Sigmoid colon (tissue), 7 donors: ENCODE results near the gene ARHGAP28. TPM values are rescaled to one million over a fixed set of nuclear protein-coding genes. Genes with fewer than 3 reads are reported as not detected.

Source experiments
- DNase-seq: peaks from one replicate; pipeline ENCODE4 v3.0.0-alpha.2; 2019
- H3K27ac ChIP-seq, 4 donors: fragments of 200-600 bp; sonication (generic); one replicate each; pipeline ENCODE4 v1.5.1; 2016 to 2019; ENCODE audit warnings: mild to moderate bottlenecking in 1 of 4
- H3K27me3 ChIP-seq, 3 donors: fragments of 200-600 bp; sonication (generic); one replicate each; pipeline ENCODE4 v1.5.1; 2019; ENCODE audit warnings: mild to moderate bottlenecking in 1 of 3
- H3K36me3 ChIP-seq, 4 donors: fragments of 200-600 bp; sonication (generic); one replicate each; pipeline ENCODE4 v1.5.1; 2016 to 2019
- H3K4me1 ChIP-seq, 4 donors: fragments of 200-600 bp; sonication (generic); one replicate each; pipeline ENCODE4 v1.5.1; 2017 to 2019
- H3K4me3 ChIP-seq, 4 donors: fragments of 200-600 bp; sonication (generic); one replicate each; pipeline ENCODE4 v1.5.1; 2017 to 2019; ENCODE audit warnings: mild to moderate bottlenecking in 2 of 4, moderate library complexity in 1 of 4
- H3K9me3 ChIP-seq, 4 donors: fragments of 200-600 bp in 3 of 4; sonication (generic) in 3 of 4; one replicate each; pipeline versions ENCODE4 v1.5.1 to v1.6.1; 2013 to 2019
- EP300 ChIP-seq, 4 donors: sonication (generic); formaldehyde crosslinking; IDR thresholded peaks; one replicate each; pipeline ENCODE4 v1.6.1; 2017; ENCODE audit warnings: antibody characterized with exemption in 4 of 4
- POLR2A ChIP-seq, 2 donors: fragments of 450-650 bp; IDR thresholded peaks; one replicate each; pipeline ENCODE4 v1.6.1; 2016; ENCODE audit warnings: antibody characterized with exemption in 2 of 2, mild to moderate bottlenecking in 2 of 2, moderate library complexity in 2 of 2
- POLR2AphosphoS5 ChIP-seq, 4 donors: sonication (generic); formaldehyde crosslinking; IDR thresholded peaks; one replicate each; pipeline ENCODE4 v1.6.1; 2017; ENCODE audit warnings: antibody characterized with exemption in 4 of 4
- WGBS, 2 donors: extraction: QIAGEN DNeasy Blood & Tissue Kit; methylation state at CpG; one replicate each; pipeline ENCODE4 v1.1.7; 2013; 5-methylcytosine and 5-hydroxymethylcytosine counted together
- intact Hi-C: fragments of 100-400 bp; cut with DNase I; formaldehyde crosslinking; loops from one replicate; pipeline ENCODE4 v1.15.1; 2023
- polyA plus RNA-seq, 3 donors: library from polyadenylated mRNA; stranded (reverse); fragments of 200-250 nt; gene quantifications; one replicate each; pipeline ENCODE4 v1.2.3, GENCODE V29; 2013
- total RNA-seq, 4 donors: library from RNA; depleted of rRNA; stranded (reverse); fragments of >200 nt; gene quantifications; one replicate each; pipeline ENCODE4 v1.1.0, GENCODE V29; 2016
- TF ChIP-seq, protein P1 (sequence below), 4 experiments: fragments of 450-650 bp in 3 of 4; fragments of 200-600 bp in 1 of 4; IDR thresholded peaks; one replicate each; pipeline ENCODE4 v1.5.1; 2016 to 2019; ENCODE audit warnings: antibody characterized with exemption in 4 of 4, mild to moderate bottlenecking in 3 of 4, moderate library complexity in 2 of 4
- donor health status: healthy with polysubstance abuse.
- donor health status: Bipolar disorder and iron deficiency.
- donor health status: healthy.

ARHGAP28 gene
- total and polyA plus RNA-seq, 7 donors, result 0.23 to 13.2 (median 4.3) TPM

DNA sequence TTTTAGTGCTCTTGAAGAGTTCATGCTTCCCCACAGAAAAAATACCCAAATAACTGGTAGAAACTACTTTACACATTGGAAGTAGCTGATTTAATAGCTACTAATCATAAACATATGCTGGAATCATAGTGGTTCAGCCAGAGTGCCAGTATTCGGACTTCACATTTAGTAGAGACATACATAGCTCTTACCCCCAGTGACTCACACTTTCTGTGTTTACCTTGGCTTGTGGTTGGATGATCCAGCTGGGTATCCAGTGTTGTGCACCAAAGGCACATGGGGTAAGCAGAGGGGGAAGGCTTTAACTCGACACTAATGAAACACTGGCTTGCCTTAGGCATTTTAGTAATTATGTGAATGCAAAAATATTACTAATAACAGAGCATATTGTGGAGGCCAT is 18.1 kb downstream of the ARHGAP28 start:
- WGBS, 2 donors, result 56 to 63% methylated on average over 2 of the region's 2 CpGs
- TF ChIP-seq POLR2A (IDR thresholded peaks at IDR 0.05) (no peak), EP300 (IDR thresholded peaks at IDR 0.05) (no peak), POLR2AphosphoS5 (IDR thresholded peaks at IDR 0.05) (no peak)
- TF ChIP-seq, protein P1, sequence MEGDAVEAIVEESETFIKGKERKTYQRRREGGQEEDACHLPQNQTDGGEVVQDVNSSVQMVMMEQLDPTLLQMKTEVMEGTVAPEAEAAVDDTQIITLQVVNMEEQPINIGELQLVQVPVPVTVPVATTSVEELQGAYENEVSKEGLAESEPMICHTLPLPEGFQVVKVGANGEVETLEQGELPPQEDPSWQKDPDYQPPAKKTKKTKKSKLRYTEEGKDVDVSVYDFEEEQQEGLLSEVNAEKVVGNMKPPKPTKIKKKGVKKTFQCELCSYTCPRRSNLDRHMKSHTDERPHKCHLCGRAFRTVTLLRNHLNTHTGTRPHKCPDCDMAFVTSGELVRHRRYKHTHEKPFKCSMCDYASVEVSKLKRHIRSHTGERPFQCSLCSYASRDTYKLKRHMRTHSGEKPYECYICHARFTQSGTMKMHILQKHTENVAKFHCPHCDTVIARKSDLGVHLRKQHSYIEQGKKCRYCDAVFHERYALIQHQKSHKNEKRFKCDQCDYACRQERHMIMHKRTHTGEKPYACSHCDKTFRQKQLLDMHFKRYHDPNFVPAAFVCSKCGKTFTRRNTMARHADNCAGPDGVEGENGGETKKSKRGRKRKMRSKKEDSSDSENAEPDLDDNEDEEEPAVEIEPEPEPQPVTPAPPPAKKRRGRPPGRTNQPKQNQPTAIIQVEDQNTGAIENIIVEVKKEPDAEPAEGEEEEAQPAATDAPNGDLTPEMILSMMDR (IDR thresholded peaks at IDR 0.05), result no peak
- peaks cover 0 to 22% (median 18%) of the 10 kb centered on the region in 4 donors for H3K4me1 ChIP-seq
- H3K9me3 ChIP-seq, result peaks cover 0 to 2% (median 0%) of the 10 kb centered on the region in 4 donors
- peak overlapping the region in 3 of 4 donors; percentile 13 to 63 (median 57) for H3K27ac ChIP-seq
- no peak for DNase-seq
- H3K36me3 ChIP-seq, result no peaks in the 10 kb centered on the region
- intact Hi-C loops, result no loop called here
- no peaks in the 10 kb centered on the region for H3K27me3 ChIP-seq
- no peak overlapping the region for H3K4me3 ChIP-seq

DNA sequence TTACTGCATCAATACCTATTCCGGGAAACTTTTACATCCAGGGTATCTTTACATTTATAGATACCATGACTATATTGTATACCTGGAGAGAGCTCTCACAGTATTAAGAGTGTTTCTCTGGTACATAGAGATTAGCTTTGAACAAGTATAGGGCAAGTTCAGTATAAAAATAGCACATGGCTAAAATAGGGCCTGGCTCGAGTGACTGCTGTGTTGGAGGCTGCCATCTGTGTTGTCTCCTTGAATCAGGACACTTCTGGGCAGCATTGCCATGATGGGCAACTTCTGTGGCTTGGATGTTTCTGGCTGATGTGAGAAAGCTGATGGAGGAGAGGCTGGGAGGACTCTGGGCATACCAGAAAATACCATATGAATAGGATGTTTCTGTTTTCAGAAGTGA is 18.7 kb downstream of the ARHGAP28 start:
- Histone ChIP-seq H3K27me3 (no peaks in the 10 kb centered on the region), H3K27ac (peak overlapping the region in 3 of 4 donors; percentile 13 to 63 (median 57)), H3K9me3 (peaks cover 0 to 2% (median 0%) of the 10 kb centered on the region in 4 donors), H3K4me3 (no peak overlapping the region), H3K4me1 (peaks cover 0 to 26% (median 19%) of the 10 kb centered on the region in 4 donors), H3K36me3 (no peaks in the 10 kb centered on the region)
- WGBS, 2 donors, result 73 to 84% methylated on average over 2 of the region's 2 CpGs
- intact Hi-C loops, result no loop called here
- no peak for DNase-seq
- no peak for TF ChIP-seq POLR2A (IDR thresholded peaks at IDR 0.05)
- TF ChIP-seq EP300 (IDR thresholded peaks at IDR 0.05), result no peak
- no peak for TF ChIP-seq POLR2AphosphoS5 (IDR thresholded peaks at IDR 0.05)
- TF ChIP-seq, protein P1 (IDR thresholded peaks at IDR 0.05), result no peak

DNA sequence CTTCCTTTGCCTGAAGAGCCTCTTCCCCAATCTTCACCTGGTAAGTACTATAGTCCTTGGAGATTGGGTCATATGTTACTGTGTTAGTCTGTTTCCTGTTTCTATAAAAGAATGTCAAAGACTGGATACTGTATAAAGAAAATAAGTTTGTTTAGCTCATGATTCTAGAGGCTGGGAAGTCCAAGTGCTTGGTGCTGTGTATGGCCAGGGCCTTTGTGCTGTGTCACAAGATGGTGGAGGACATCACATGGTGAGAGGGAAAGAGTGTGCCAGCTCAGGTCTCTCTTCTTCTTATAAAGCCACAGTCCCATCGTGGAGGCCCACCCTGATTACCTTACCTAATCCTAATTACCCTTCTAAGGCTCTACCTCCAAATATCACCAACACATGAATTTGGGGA is 20.9 kb downstream of the ARHGAP28 start:
- H3K27me3 ChIP-seq, result no peaks in the 10 kb centered on the region
- no peak for DNase-seq
- H3K4me1 ChIP-seq, result peaks cover 0 to 26% (median 19%) of the 10 kb centered on the region in 4 donors
- H3K9me3 ChIP-seq, result peaks cover 0 to 2% (median 0%) of the 10 kb centered on the region in 4 donors
- H3K27ac ChIP-seq, result peak overlapping the region in 2 of 4 donors; percentile 28 to 78
- intact Hi-C loops, result no loop called here
- H3K36me3 ChIP-seq, result no peaks in the 10 kb centered on the region
- no peak overlapping the region for H3K4me3 ChIP-seq
- TF ChIP-seq EP300 (IDR thresholded peaks at IDR 0.05) (no peak), POLR2A (IDR thresholded peaks at IDR 0.05) (no peak), POLR2AphosphoS5 (IDR thresholded peaks at IDR 0.05) (no peak)
- TF ChIP-seq, protein P1 (IDR thresholded peaks at IDR 0.05), result no peak
- WGBS, 2 donors, result 77 to 90% methylated on average over 1 of the region's 1 CpG

DNA sequence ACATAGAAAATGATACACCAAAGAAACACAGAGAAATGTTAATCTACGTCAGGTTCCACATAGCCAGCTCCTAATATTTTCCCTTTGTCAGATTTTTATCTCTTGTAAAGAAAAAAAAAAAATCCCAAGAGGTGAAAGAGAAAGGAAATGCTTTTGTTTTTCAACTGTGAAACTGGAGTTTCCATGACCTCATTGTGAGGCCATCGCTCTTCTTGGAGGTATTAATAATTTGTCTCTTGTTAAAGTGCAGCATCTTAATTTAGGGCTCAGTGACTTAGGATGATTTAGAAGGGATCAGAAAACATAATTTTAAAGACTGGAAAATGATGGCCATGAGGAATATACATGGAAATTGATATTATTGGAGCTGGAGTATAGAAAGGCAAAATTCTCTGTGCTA is 21.7 kb downstream of the ARHGAP28 start:
- peaks cover 0 to 2% (median 0%) of the 10 kb centered on the region in 4 donors for H3K9me3 ChIP-seq
- TF ChIP-seq, protein P1 (IDR thresholded peaks at IDR 0.05), result no peak
- no peak for TF ChIP-seq EP300 (IDR thresholded peaks at IDR 0.05)
- TF ChIP-seq POLR2A (IDR thresholded peaks at IDR 0.05), result no peak
- no peak for TF ChIP-seq POLR2AphosphoS5 (IDR thresholded peaks at IDR 0.05)
- 77 to 86% methylated on average over 2 of the region's 2 CpGs for WGBS, 2 donors
- H3K36me3 ChIP-seq, result no peaks in the 10 kb centered on the region
- peak overlapping the region in 3 of 4 donors; percentile 69 to 79 (median 78) for H3K27ac ChIP-seq
- H3K4me3 ChIP-seq, result no peak overlapping the region
- H3K4me1 ChIP-seq, result peaks cover 0 to 26% (median 19%) of the 10 kb centered on the region in 4 donors
- H3K27me3 ChIP-seq, result no peaks in the 10 kb centered on the region
- intact Hi-C loops, result no loop called here
- DNase-seq, result no peak
